ENCODE data around the gene SLC4A4.

GRCh38 chr4:71571346-71571745, 232.5 kb downstream of the SLC4A4 start:
- TF ChIP-seq CTCF (tag by site-specific recombination; IDR thresholded peaks at IDR 0.05): no peak
- no peak for TF ChIP-seq ZNF18 (tag by site-specific recombination; IDR thresholded peaks at IDR 0.05)
- TF ChIP-seq ZNF169 (tag by site-specific recombination; IDR thresholded peaks at IDR 0.05): no peak
- no peak for TF ChIP-seq ZBTB48 (tag by site-specific recombination; IDR thresholded peaks at IDR 0.05)
- no peak for TF ChIP-seq BCL11A (tag by site-specific recombination; IDR thresholded peaks at IDR 0.05; ENCODE audit: low read depth)
- no peak for TF ChIP-seq ZBTB21 (tag by site-specific recombination; IDR thresholded peaks at IDR 0.05)
- no peak for TF ChIP-seq ZNF416 (tag by site-specific recombination; IDR thresholded peaks at IDR 0.05)
- TF ChIP-seq ZNF785 (tag by site-specific recombination; IDR thresholded peaks at IDR 0.05): no peak

All from HEK293 (cell line).